Psoas muscle (tissue), 8 donors: ENCODE results near the gene OSBPL3. TPM values are rescaled to one million over a fixed set of nuclear protein-coding genes. Genes with fewer than 3 reads are reported as not detected.

Experiments
- ATAC-seq, 4 donors: fragments of 200-7000 bp; cut with Tn5 transposase; one replicate each; pipeline ENCODE4 v1.9.1; 2020; ENCODE audit warnings: moderate library complexity in 3 of 4, mild to moderate bottlenecking in 2 of 4
- DNase-seq, 2 donors: peaks; one replicate each; pipeline ENCODE4 v3.0.0-alpha.2; 2020
- H3K27ac ChIP-seq: fragments of 200-600 bp; one replicate; pipeline ENCODE4 v1.8.0; 2022
- H3K27me3 ChIP-seq, 3 donors: fragments of 200-600 bp in 1 of 3; one replicate each; pipeline versions ENCODE4 v1.6.1 to v1.8.0; 2013 to 2022; ENCODE audit warnings: low read length in 2 of 3, mild to moderate bottlenecking in 2 of 3, moderate library complexity in 1 of 3; ENCODE audit not compliant: insufficient read depth in 3 of 3
- H3K36me3 ChIP-seq, 2 donors: fragments of 200-600 bp in 1 of 2; one replicate each; pipeline versions ENCODE4 v1.6.1 to v1.8.0; 2013 to 2022; ENCODE audit warnings: low read depth in 1 of 2, mild to moderate bottlenecking in 1 of 2, moderate library complexity in 1 of 2; ENCODE audit not compliant: insufficient read depth in 1 of 2
- H3K4me1 ChIP-seq: fragments of 200-600 bp; one replicate; pipeline ENCODE4 v1.8.0; 2022
- H3K4me3 ChIP-seq: fragments of 200-600 bp; one replicate; pipeline ENCODE4 v1.8.0; 2022; ENCODE audit warnings: mild to moderate bottlenecking
- H3K9me3 ChIP-seq: fragments of 200-600 bp; one replicate; pipeline ENCODE4 v1.8.0; 2022
- CTCF ChIP-seq: fragments of 200-600 bp; IDR thresholded peaks from one replicate; pipeline ENCODE4 v1.8.0; 2022; ENCODE audit warnings: antibody characterized with exemption
- WGBS, 3 donors: extraction: QIAGEN DNeasy Blood & Tissue Kit; methylation state at CpG; one replicate each; pipeline versions ENCODE4 v1.1.6 to v1.1.7; 2013; 5-methylcytosine and 5-hydroxymethylcytosine counted together
- intact Hi-C, 2 donors: fragments of 100-400 bp; cut with DNase I; formaldehyde crosslinking; loops; one replicate each; pipeline versions ENCODE4 v1.11.0 to v1.14.2; 2022
- long read RNA-seq, 2 donors: library from polyadenylated mRNA; unstranded; transcript quantifications; one replicate each; pipeline ENCODE4 v2.0.0, GENCODE V29; 2021
- polyA plus RNA-seq, 3 donors: library from polyadenylated mRNA; stranded (reverse); fragments of 200-250 nt; gene quantifications; one replicate each; pipeline ENCODE4 v1.2.3, GENCODE V29; 2013
- total RNA-seq, 4 donors: library from RNA; stranded (reverse); fragmentation: NEBNext Ultra II Directional in 2 of 4; extraction: Animal tissue kit (Norgen Biotek cat#: 25700) in 2 of 4; gene quantifications; one replicate each; pipeline versions ENCODE4 v1.2.1 to v1.2.4, GENCODE V29; 2021 to 2023
- donor health status: healthy with polysubstance abuse.
- donor health status: DM: no; HTN: no; CAD: no; lungs with moderate emphysema.
- donor health status: Bipolar disorder and iron deficiency.
- donor health status: healthy.
- donor health status: DM: yes; HTN: yes; CAD: no.
- donor health status: DM: no; HTN: no; CAD: no.
- donor health status: DM: no; HTN: no; CAD: no.
- donor health status: DM: yes; HTN: yes; CAD: no.

Gene OSBPL3
- total RNA-seq, result 1 to 10 TPM; 1.9 to 8.7 (median 3.8) TPM
- 1 to 10 TPM; 4.2 to 6.2 (median 5.3) TPM for polyA plus RNA-seq
- long read RNA-seq, donor 1, full-length matches to known transcripts, result 4 of 8 reads
- long read RNA-seq, donor 1, partial matches to known transcripts, result 0 of 8 reads
- long read RNA-seq, donor 1, other reads (novel, unspliced or antisense), result 4 of 8 reads
- long read RNA-seq, donor 2, result 0 reads

GRCh38 chr7:24979863-24980533 is at the start of gene OSBPL3:
Gene OSBPL3 (minus strand): TSS chr7:24980178. CDS start chr7:24892472, 87,706 bp downstream.
- peak within 1 kb of the TSS; percentile 76 for H3K4me3 ChIP-seq
- peak; percentile 91 to 95 for DNase-seq
- H3K4me1 ChIP-seq, result no peaks in the 10 kb centered on the region

GRCh38 chr7:25029075-25029474 is 49.1 kb upstream of the OSBPL3 start:
- Histone ChIP-seq H3K27ac (no peak overlapping the region), H3K36me3 (no peaks in the 10 kb centered on the region), H3K27me3 (no peaks in the 10 kb centered on the region), H3K4me3 (no peak overlapping the region), H3K9me3 (no peaks in the 10 kb centered on the region), H3K4me1 (no peaks in the 10 kb centered on the region)
- WGBS, 3 donors, result 80 to 93% (median 91%) methylated on average over 1 of the region's 1 CpG
- ATAC-seq (no peak), DNase-seq (no peak)
- no peak for TF ChIP-seq CTCF
- intact Hi-C loops, result no loop called here

More at GRCh38 chr7:24979863-24980533, at the start of gene OSBPL3:
- ATAC-seq, result peak; percentile 97 to 99 (median 97)
- peak within 1 kb of the TSS; percentile 83 for H3K27ac ChIP-seq
- intact Hi-C loops, result loop anchor here (2.0 to 10.0 kb wide), 6 partner anchors 73 to 168 kb away; no protein-coding TSS in a partner anchor
- H3K36me3 ChIP-seq, result no peaks in the 10 kb centered on the region
- H3K9me3 ChIP-seq, result no peaks in the 10 kb centered on the region
- no peak for TF ChIP-seq CTCF
- H3K27me3 ChIP-seq, result no peaks in the 10 kb centered on the region
- WGBS, 3 donors, result 0 to 1% (median 0%) methylated on average over 62 to 73 of the region's 73 CpGs

- Histone ChIP-seq H3K27ac (no peak overlapping the region), H3K4me1 (no peaks in the 10 kb centered on the region), H3K36me3 (no peaks in the 10 kb centered on the region), H3K9me3 (no peaks in the 10 kb centered on the region), H3K4me3 (no peak overlapping the region), H3K27me3 (no peaks in the 10 kb centered on the region)
- ATAC-seq, result no peak
- DNase-seq, result no peak
- no peak for TF ChIP-seq CTCF
- intact Hi-C loops, result no loop called here
- WGBS, 3 donors, result 26 to 44% (median 33%) methylated on average over 8 of the region's 8 CpGs
Measured at GRCh38 chr7:25028370-25029021, 48.5 kb upstream of the OSBPL3 start.

GRCh38 chr7:25026156-25026555 is 46.2 kb upstream of the OSBPL3 start:
- Histone ChIP-seq H3K9me3 (no peaks in the 10 kb centered on the region), H3K36me3 (no peaks in the 10 kb centered on the region), H3K4me1 (no peaks in the 10 kb centered on the region), H3K4me3 (no peak overlapping the region), H3K27me3 (no peaks in the 10 kb centered on the region), H3K27ac (no peak overlapping the region)
- no peak for TF ChIP-seq CTCF
- ATAC-seq (no peak), DNase-seq (no peak)
- 52 to 56% (median 53%) methylated on average over 3 of the region's 3 CpGs for WGBS, 3 donors
- intact Hi-C loops, result no loop called here
